Activated CD8-positive, alpha-beta T cell treated with anti-CD3 and anti-CD28 coated beads for 36 hours (primary cell): ENCODE measurements around the gene XPC. TPM values are rescaled to one million over a fixed set of nuclear protein-coding genes. Genes with fewer than 3 reads are reported as not detected.

ENCODE experiments used
- ATAC-seq: fragments of 200-7000 bp; cut with Tn5 transposase; one replicate; pipeline ENCODE4 v1.10.0; 2021; ENCODE audit warnings: mild to moderate bottlenecking, moderate library complexity
- CTCF ChIA-PET: fragments of 350-600 bp; sonication (Branson Sonifier 250); formaldehyde crosslinking; loops from one replicate; lab custom pipeline; 2021; ENCODE audit warnings: antibody characterized with exemption; lab: Charles Lee
- POLR2A ChIA-PET: fragments of 350-600 bp; sonication (Branson Sonifier 250); formaldehyde crosslinking; loops from one replicate; lab custom pipeline; 2021; ENCODE audit warnings: antibody characterized with exemption; lab: Charles Lee
- DNase-seq: peaks from one replicate; pipeline ENCODE4 v3.0.0-alpha.2; 2020
- H3K27ac Mint-ChIP-seq: one replicate; pipeline ENCODE4 v1.8.0; 2021; ENCODE audit warnings: mild to moderate bottlenecking, mixed read lengths
- H3K27me3 Mint-ChIP-seq: one replicate; pipeline ENCODE4 v1.8.0; 2021; ENCODE audit warnings: mixed read lengths
- H3K36me3 Mint-ChIP-seq: one replicate; pipeline ENCODE4 v1.8.0; 2021; ENCODE audit warnings: low read depth, mixed read lengths
- H3K4me1 Mint-ChIP-seq: one replicate; pipeline ENCODE4 v1.8.0; 2021; ENCODE audit warnings: low read depth, mixed read lengths
- H3K4me3 Mint-ChIP-seq: one replicate; pipeline ENCODE4 v1.8.0; 2021; ENCODE audit warnings: mild to moderate bottlenecking, moderate library complexity, mixed read lengths
- H3K9me3 Mint-ChIP-seq: one replicate; pipeline ENCODE4 v1.8.0; 2021; ENCODE audit warnings: mixed read lengths
- intact Hi-C: fragments of 100-400 bp; cut with micrococcal nuclease; formaldehyde crosslinking; loops from one replicate; pipeline ENCODE4 v1.10.0; 2022
- total RNA-seq, 2 experiments: library from RNA; stranded (reverse); gene quantifications; one replicate each; pipeline ENCODE4 v1.2.3, GENCODE V29; 2021
- TF ChIP-seq, protein P1 (sequence below): fragments of 200-600 bp; IDR thresholded peaks from one replicate; pipeline ENCODE4 v1.8.0; 2022; ENCODE audit warnings: antibody characterized with exemption, mild to moderate bottlenecking

Gene XPC
- total RNA-seq, 2 experiments from 2014 or later = 23.5 to 24.8 TPM

DNA sequence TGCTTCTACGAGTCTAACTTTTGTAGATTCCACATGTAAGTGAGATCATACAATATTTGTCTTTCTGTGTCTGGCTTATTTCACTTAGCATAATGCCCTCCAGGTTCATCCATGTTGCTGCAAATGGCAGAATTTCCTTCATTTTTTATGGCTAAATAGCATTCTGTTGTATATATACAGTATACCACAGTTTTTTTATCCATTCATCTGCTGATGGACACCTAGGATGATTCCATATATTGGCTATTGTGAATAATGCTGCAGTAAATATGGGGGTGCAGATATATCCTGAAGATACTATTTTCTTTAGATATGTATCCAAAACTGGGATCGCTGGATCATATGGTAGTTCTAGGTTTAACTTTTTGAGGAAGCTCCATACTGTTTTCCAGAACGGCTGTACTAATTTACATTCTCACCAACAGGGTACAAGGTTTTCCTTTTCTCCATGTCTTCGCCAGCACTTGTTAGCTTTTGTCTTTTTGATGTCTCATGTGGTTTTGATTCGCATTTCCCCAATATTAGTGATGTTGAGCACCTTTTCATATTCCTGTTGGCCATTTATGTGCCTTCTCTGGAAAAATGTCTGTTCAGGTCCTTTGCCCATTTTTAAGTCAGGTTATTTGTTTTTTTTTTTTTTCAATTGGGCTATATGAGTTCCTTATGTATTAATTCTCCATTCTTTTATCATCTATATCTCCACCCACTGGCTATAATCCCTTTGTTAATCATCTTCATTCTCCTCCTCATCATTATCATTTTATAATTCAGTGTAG lies 80.6 kb downstream of the XPC start:
- POLR2A ChIA-PET = interaction anchor here (0.7 kb wide), 1 partner anchor 301 kb away, joined by 4 read pairs; no protein-coding TSS in a partner anchor

DNA sequence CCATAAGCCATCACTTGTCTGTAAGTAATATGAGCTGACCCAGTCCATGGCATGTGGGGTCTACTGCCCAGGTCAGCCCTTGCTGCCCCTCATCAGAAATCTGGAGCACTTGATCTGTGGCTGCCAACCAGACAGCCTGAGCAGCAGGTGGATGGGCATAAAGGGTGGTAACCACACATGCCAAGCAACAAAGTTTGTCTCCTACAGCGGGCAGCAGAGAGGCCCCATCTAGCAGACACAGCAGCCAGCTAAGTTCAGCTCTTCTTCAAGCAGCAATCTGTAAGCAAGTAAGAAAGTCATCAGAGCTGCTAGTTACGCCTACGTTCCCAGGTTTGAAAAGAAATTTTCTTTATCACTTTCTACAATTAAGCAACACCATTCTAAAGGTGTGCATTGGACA lies 81.7 kb downstream of the XPC start:
- H3K4me3 Mint-ChIP-seq = no peak overlapping the region
- DNase-seq (no peak), ATAC-seq (no peak)
- peaks cover 6% of the 10 kb centered on the region for H3K9me3 Mint-ChIP-seq
- no peaks in the 10 kb centered on the region for H3K4me1 Mint-ChIP-seq
- H3K27ac Mint-ChIP-seq = no peak overlapping the region
- ChIA-PET CTCF (no interaction called here), POLR2A (interaction anchor here (0.7 kb wide), 1 partner anchor 302 kb away, joined by 4 read pairs; no protein-coding TSS in a partner anchor)
- TF ChIP-seq, protein P1, sequence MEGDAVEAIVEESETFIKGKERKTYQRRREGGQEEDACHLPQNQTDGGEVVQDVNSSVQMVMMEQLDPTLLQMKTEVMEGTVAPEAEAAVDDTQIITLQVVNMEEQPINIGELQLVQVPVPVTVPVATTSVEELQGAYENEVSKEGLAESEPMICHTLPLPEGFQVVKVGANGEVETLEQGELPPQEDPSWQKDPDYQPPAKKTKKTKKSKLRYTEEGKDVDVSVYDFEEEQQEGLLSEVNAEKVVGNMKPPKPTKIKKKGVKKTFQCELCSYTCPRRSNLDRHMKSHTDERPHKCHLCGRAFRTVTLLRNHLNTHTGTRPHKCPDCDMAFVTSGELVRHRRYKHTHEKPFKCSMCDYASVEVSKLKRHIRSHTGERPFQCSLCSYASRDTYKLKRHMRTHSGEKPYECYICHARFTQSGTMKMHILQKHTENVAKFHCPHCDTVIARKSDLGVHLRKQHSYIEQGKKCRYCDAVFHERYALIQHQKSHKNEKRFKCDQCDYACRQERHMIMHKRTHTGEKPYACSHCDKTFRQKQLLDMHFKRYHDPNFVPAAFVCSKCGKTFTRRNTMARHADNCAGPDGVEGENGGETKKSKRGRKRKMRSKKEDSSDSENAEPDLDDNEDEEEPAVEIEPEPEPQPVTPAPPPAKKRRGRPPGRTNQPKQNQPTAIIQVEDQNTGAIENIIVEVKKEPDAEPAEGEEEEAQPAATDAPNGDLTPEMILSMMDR = no peak
- peaks cover 14% of the 10 kb centered on the region for H3K27me3 Mint-ChIP-seq
- H3K36me3 Mint-ChIP-seq = no peaks in the 10 kb centered on the region
- intact Hi-C loops = no loop called here

More for the DNA sequence above, 80.6 kb downstream of the XPC start:
- TF ChIP-seq, protein P1 = no peak
- CTCF ChIA-PET = no interaction called here
- Mint-ChIP-seq H3K4me1 (no peaks in the 10 kb centered on the region), H3K4me3 (no peak overlapping the region), H3K27ac (no peak overlapping the region), H3K27me3 (peaks cover 14% of the 10 kb centered on the region), H3K36me3 (no peaks in the 10 kb centered on the region), H3K9me3 (peaks cover 6% of the 10 kb centered on the region)
- ATAC-seq = no peak
- no peak for DNase-seq
- intact Hi-C loops = no loop called here

Other genes starting within 250 kb of the XPC start
- gene CHCHD4, start 53.7 kb downstream of the XPC start, total RNA-seq = 10 to 100 TPM; 27.6 to 30.2 TPM
- gene TMEM43, start 53.5 kb downstream of the XPC start, total RNA-seq = 10 to 100 TPM; 19.7 to 20.2 TPM
- gene LSM3, start 216 bp upstream of the XPC start, total RNA-seq = 10 to 100 TPM; 20.0 to 20.5 TPM
- gene SLC6A6, start 224.0 kb upstream of the XPC start, total RNA-seq = 10 to 100 TPM; 43.4 to 48.8 TPM